Keratinocyte (primary cell): Measurements from ENCODE around the gene ERI3. TPM values are rescaled to one million over a fixed set of nuclear protein-coding genes. Genes with fewer than 3 reads are reported as not detected.
A peak's percentile ranks its signal among the peaks of the same experiment; 100 is the strongest.

Experiments
- DNase-seq: peaks from one replicate; pipeline ENCODE4 v3.0.0-alpha.2; 2011; ENCODE audit warnings: low read depth, missing footprints, low spot score
- FAIRE-seq: peaks from 2 replicates; lab custom pipeline; 2011; peaks lifted over from hg19 to GRCh38; lab: Jason Lieb, UNC
- H2AFZ ChIP-seq: 2 replicates; pipeline ENCODE4 v1.6.0; 2012; ENCODE audit warnings: low read length, control low read depth, inconsistent platforms; ENCODE audit not compliant: control insufficient read depth
- H3K27ac ChIP-seq: 2 replicates; pipeline ENCODE4 v1.5.1; 2011; ENCODE audit warnings: low read length; ENCODE audit not compliant: control insufficient read depth, insufficient read depth
- H3K27me3 ChIP-seq: 3 replicates; pipeline ENCODE4 v1.6.0; 2011; ENCODE audit warnings: low read length; ENCODE audit not compliant: control insufficient read depth, insufficient read depth; ENCODE audit errors: extremely low read depth
- H3K36me3 ChIP-seq, 2 experiments: 2 replicates in 1 of 2; 3 replicates in 1 of 2; pipeline ENCODE4 v1.5.1; 2011; ENCODE audit warnings: low read length in 2 of 2, mild to moderate bottlenecking in 1 of 2; ENCODE audit not compliant: control insufficient read depth in 2 of 2, insufficient read depth in 2 of 2; ENCODE audit errors: extremely low read depth in 1 of 2
- H3K4me1 ChIP-seq: 3 replicates; pipeline ENCODE4 v1.5.1; 2011; ENCODE audit warnings: low read length; ENCODE audit not compliant: control insufficient read depth, insufficient read depth; ENCODE audit errors: extremely low read depth
- H3K4me2 ChIP-seq: 3 replicates; pipeline ENCODE4 v1.6.0; 2011; ENCODE audit warnings: low read depth, low read length; ENCODE audit not compliant: control insufficient read depth, insufficient read depth; ENCODE audit errors: extremely low read depth
- H3K4me3 ChIP-seq, 3 experiments: fragments of 200-600 bp in 1 of 3; sonication (generic) in 1 of 3; 2 replicates in 2 of 3; 3 replicates in 1 of 3; pipeline ENCODE4 v1.5.1; 2011 to 2016; ENCODE audit warnings: low read length in 3 of 3, mild to moderate bottlenecking in 3 of 3, control low read depth in 2 of 3, inconsistent platforms in 1 of 3, low read depth in 1 of 3, mixed read lengths in 1 of 3, mixed run types in 1 of 3, moderate library complexity in 1 of 3; ENCODE audit not compliant: control insufficient read depth in 2 of 3, insufficient read depth in 2 of 3; ENCODE audit errors: extremely low read depth in 1 of 3
- H3K79me2 ChIP-seq: 2 replicates; pipeline ENCODE4 v1.6.0; 2012; ENCODE audit warnings: low read length; ENCODE audit not compliant: control insufficient read depth, insufficient read depth
- H3K9ac ChIP-seq: 3 replicates; pipeline ENCODE4 v1.6.0; 2011; ENCODE audit warnings: low read length; ENCODE audit not compliant: control insufficient read depth, insufficient read depth; ENCODE audit errors: extremely low read depth
- H3K9me1 ChIP-seq: 3 replicates; pipeline ENCODE4 v1.6.0; 2011; ENCODE audit warnings: low read length; ENCODE audit not compliant: control insufficient read depth, insufficient read depth; ENCODE audit errors: extremely low read depth
- H3K9me3 ChIP-seq: 2 replicates; pipeline ENCODE4 v1.5.1; 2012; ENCODE audit warnings: low read depth, low read length; ENCODE audit not compliant: control insufficient read depth
- H4K20me1 ChIP-seq: 3 replicates; pipeline ENCODE4 v1.6.0; 2011; ENCODE audit warnings: low read length; ENCODE audit not compliant: control insufficient read depth, insufficient read depth; ENCODE audit errors: extremely low read depth
- EZH2 ChIP-seq: IDR thresholded peaks from one replicate; pipeline ENCODE4 v1.6.1; 2012; ENCODE audit warnings: inconsistent platforms, mild to moderate bottlenecking, low read length, moderate library complexity
- dilution Hi-C: fragments of 300-500 bp; cut with MboI; formaldehyde crosslinking; loops from one replicate; pipeline ENCODE4 v1.7.0; 2020; ENCODE audit warnings: low sequenced_read_pairs; ENCODE audit not compliant: extremely low pct_ligation_motif_present
- polyA plus RNA-seq, 5 experiments: library from polyadenylated mRNA; depleted of rRNA in 3 of 5; stranded (reverse) in 3 of 5; stranded (forward) in 1 of 5; unstranded in 1 of 5; fragments of >200 nt; gene quantifications; 1 replicate in 1 of 5; 2 replicates in 3 of 5; 3 replicates in 1 of 5; pipeline versions ENCODE4 v1.2.1 to v1.2.3, GENCODE V29; 2011 to 2012; ENCODE audit warnings: missing spikeins in 2 of 5, low read depth in 1 of 5, low replicate concordance in 1 of 5
- TF ChIP-seq, protein P1 (sequence below), 3 experiments: IDR thresholded peaks in 1 of 3; conservative IDR thresholded peaks in 1 of 3; optimal IDR thresholded peaks in 1 of 3; 2 replicates in 2 of 3; 3 replicates in 1 of 3; pipeline versions ENCODE3 to v1.5.1; 2011; ENCODE audit warnings: low read length in 3 of 3, mild to moderate bottlenecking in 3 of 3, moderate library complexity in 2 of 3, control low read depth in 1 of 3, inconsistent platforms in 1 of 3; ENCODE audit not compliant: insufficient read depth in 2 of 3; ENCODE audit errors: extremely low read depth in 1 of 3

ERI3 gene
- polyA plus RNA-seq, 1 donor (not counting 4 experiments of a cell fraction or from before 2014, with no cell fraction given), result 43.7 TPM

DNA sequence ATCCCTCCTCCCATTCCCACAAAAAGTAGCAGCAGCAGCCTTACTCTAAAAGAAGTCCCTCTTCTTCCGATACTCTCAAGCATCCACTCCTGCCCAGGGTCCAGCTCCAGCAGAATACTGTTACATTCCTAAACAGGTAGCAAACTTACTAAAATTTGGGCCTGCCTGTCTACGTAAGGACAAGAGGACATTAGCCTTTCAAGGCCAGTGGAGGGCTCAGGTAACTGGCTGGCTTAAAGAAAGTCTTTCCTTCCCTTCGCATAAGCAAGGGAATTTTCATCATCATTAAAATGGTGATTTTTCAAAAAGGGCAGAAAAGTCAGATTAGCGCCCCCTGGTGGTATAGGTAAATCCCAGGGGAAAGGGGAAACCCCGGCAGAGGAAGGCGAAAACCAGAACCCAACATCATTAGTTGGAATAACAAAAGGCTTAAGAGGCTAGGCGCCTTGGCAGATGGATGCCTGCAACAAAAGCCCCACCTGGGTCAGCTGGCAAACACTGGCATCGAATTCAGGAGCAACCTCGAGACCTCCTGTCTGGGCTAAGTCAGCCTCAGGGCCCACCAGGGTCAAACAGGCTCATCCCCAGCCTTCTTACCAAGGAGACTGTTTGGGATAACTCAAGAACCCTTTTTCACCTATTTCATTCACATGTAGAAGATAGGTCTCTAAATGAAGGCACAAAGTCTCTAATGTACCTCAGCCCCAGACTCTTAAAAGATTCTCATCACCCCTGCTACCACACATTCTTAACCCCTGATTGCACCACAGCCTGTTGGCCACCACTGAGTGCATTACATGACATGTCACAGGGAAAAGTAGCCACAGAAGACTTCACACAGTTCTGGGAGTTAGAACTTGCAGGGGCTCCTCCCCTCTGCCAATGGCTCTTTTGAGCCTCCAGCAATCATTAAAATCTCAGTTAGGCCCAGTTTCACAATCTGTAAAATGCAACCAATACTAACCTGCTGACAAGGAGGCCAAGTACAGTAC is 36.7 kb downstream of the ERI3 start:
- Histone ChIP-seq H3K4me2 (no peak overlapping the region), H3K9ac (no peak overlapping the region), H3K9me1 (no peaks in the 10 kb centered on the region), H3K79me2 (no peaks in the 10 kb centered on the region), H3K4me3 (no peak overlapping the region), H4K20me1 (no peaks in the 10 kb centered on the region), H3K27ac (no peak overlapping the region), H3K27me3 (no peaks in the 10 kb centered on the region), H2AFZ (no peak overlapping the region), H3K9me3 (no peaks in the 10 kb centered on the region), H3K36me3 (peaks cover 16 to 43% of the 10 kb centered on the region in 2 experiments), H3K4me1 (no peaks in the 10 kb centered on the region)
- DNase-seq (no peak), FAIRE-seq (peak; percentile 83)
- no peak for TF ChIP-seq EZH2
- TF ChIP-seq, protein P1, sequence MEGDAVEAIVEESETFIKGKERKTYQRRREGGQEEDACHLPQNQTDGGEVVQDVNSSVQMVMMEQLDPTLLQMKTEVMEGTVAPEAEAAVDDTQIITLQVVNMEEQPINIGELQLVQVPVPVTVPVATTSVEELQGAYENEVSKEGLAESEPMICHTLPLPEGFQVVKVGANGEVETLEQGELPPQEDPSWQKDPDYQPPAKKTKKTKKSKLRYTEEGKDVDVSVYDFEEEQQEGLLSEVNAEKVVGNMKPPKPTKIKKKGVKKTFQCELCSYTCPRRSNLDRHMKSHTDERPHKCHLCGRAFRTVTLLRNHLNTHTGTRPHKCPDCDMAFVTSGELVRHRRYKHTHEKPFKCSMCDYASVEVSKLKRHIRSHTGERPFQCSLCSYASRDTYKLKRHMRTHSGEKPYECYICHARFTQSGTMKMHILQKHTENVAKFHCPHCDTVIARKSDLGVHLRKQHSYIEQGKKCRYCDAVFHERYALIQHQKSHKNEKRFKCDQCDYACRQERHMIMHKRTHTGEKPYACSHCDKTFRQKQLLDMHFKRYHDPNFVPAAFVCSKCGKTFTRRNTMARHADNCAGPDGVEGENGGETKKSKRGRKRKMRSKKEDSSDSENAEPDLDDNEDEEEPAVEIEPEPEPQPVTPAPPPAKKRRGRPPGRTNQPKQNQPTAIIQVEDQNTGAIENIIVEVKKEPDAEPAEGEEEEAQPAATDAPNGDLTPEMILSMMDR (optimal IDR thresholded peaks at IDR 0.05 in 1 of 3, IDR thresholded peaks at IDR 0.05 in 1 of 3, conservative IDR thresholded peaks at IDR 0.05 in 1 of 3; ENCODE audit: extremely low read depth in 1 of 3, insufficient read depth in 2 of 3, low read length in 3 of 3), result peak; percentile 63 to 84 (median 67)
- dilution Hi-C loops, result no loop called here

DNA sequence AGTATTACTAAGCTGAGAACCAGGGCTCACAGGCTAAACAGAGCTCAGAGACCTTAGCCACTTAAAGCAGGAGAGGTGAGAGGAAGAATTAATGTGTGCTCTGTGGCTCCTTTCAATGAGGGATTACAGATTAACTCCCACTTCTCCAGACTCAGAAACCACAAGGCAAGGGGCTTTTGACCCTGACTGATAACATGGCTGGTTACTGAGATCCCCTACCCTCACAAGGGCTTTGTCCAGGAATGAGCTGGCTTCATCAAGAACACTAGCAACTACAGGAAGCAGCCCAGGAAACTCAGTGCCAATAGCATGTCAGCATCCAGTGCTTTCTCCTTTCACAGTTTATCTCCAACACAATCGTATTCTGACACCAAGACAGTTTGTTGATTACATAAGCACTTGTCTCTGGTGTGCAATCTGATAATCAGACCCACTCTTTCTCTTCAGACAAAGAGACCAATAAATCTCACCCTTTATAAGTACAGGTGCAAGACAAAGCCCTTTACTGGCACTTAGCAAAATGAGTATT is 38.8 kb downstream of the ERI3 start:
- no peak for TF ChIP-seq EZH2
- TF ChIP-seq, protein P1 (optimal IDR thresholded peaks at IDR 0.05 in 1 of 3, IDR thresholded peaks at IDR 0.05 in 1 of 3, conservative IDR thresholded peaks at IDR 0.05 in 1 of 3; ENCODE audit: extremely low read depth in 1 of 3, insufficient read depth in 2 of 3, low read length in 3 of 3), result no peak
- H3K9ac ChIP-seq, result no peak overlapping the region
- no peaks in the 10 kb centered on the region for H3K27me3 ChIP-seq
- FAIRE-seq (no peak), DNase-seq (no peak)
- H3K9me1 ChIP-seq, result no peaks in the 10 kb centered on the region
- no peaks in the 10 kb centered on the region for H3K4me1 ChIP-seq
- dilution Hi-C loops, result no loop called here
- no peak overlapping the region for H3K4me2 ChIP-seq
- no peaks in the 10 kb centered on the region for H3K9me3 ChIP-seq
- H3K79me2 ChIP-seq, result no peaks in the 10 kb centered on the region
- no peaks in the 10 kb centered on the region for H4K20me1 ChIP-seq
- H2AFZ ChIP-seq, result no peak overlapping the region
- no peak overlapping the region for H3K27ac ChIP-seq
- H3K4me3 ChIP-seq, result no peak overlapping the region
- peaks cover 16 to 46% of the 10 kb centered on the region in 2 experiments for H3K36me3 ChIP-seq
